HG03354 (cell line): ENCODE measurements around the gene NUFIP1.
"Not testable (repeated sequence)": the region's sequence is repeated elsewhere in the genome, so short reads cannot be mapped to it uniquely, and the experiment has no call there.

Experiments used
- ATAC-seq: cut with Tn5 transposase; IDR thresholded peaks from one replicate; pipeline ENCODE4 v1.9.1; 2021; ENCODE audit warnings: mild to moderate bottlenecking; ENCODE audit not compliant: unreplicated experiment, poor library complexity, severe bottlenecking

Gene NUFIP1

DNA sequence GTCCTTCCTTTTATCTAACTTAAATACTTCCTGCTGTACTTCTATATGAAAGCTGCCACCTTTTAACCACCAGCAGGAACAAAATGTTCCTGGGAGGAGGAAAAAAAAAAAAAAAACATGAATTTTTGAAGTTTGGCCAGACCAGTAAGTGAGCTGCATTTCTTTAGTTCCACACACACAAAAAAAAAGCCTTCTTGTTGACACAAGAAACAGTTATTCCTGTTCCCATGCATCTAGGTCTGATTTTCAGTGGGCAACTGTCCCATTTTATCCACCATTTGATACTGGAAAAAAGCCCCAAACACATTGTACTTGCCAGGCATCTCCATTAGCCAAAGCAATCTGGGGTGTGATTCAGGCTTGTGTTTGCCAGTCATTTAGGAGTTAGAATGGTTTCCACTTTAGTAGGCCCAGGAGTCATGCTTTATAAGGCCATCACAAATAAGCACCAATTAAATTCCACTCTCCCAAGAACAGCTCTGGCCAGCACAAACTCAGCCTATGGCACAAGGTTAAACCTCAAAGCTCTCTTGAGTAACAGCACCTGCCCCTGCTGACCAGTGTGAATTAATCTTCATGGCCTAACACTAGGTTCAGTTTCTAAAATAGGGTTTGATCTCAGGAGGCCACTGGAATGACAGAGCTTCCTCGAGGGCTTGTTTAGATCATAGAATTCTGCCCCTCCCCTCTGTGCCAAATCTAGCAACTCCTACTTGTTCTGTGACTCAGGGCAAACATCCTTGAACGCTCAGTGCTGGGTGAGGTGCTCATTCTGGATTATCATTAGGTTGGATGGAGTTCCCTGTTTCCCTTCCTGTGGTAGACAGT is 67.1 kb downstream of the NUFIP1 start:
- ATAC-seq: no peak

DNA sequence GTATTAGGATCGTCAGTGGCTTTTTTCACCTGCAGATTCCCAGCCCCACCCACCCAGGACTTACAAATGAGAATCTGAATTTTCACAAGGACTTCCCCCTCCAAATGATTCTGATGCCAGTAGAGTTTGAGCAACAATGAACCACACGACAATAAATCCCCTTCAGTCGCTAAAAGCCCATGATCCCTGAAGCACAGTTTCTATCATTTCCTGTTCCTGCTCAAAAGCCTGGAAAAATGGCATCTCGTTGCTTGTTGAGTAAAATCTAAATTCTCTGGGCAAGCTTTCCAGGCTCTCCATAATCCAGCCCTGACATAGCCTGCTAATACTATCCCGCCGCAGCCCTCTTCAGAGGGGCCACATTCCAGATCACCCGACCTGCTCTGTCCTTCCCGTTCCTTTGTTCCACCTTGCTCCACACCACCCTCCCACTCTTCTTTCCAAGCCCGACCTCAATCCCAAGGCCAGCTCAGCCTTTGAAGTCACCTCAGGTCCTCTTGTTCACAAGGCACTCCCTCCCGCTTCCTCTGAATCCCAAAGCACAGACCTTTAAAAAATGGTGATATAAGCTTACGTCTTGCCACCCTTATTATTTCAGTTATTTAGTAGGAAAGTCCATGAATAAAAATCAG is 67.9 kb downstream of the NUFIP1 start:
- ATAC-seq: no peak

DNA sequence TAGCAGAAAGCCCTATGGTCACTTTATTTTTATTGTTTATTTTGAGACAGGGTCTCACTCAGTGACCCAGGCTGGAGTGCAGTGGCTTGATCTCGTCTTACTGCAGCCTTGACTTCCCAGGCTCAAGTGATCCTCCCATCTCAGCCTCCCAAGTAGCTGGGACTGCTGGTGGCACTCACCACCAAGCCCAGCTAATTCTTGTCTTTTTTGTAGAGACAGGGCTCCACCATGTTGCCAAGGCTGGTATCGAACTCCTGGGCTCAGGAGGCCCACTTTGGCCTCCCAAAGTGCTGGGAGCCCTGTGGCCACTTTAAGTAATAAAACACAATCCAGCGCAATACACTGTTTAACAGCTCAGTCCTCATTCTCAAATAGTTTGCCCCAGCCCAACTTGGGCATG is 69.3 kb downstream of the NUFIP1 start:
- ATAC-seq: no peak

DNA sequence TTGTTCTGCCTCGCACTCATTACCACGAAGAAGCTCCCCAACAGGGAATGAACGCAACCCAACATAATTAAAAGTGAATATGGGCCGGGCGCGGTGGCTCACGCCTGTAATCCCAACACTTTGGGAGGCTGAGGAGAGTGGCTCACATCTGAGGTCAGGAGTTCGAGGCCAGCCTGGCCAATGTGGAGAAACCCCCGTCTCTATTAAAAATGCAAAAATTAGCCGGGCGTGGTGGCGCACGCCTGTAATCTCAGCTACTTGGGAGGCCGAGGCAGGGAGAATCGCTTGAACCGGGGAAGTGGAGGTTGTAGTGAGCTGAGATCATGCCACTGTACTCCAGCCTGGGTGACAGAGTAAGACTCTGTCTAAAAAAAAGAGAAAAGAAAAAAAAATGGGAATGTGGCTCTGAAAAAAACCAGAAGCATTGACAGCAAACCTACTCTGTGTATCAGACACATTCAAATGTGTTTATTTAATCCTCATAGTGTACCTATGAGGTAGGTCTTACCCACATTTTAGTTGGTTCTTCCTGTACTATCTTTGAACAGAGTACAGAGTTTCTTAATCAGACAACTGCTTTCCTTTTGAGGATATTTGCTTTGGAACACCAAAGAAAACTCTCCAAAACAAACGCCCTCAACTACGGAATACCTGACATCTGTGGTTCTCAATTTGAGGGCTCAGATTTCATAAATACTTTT is 70.0 kb downstream of the NUFIP1 start:
- no peak for ATAC-seq

DNA sequence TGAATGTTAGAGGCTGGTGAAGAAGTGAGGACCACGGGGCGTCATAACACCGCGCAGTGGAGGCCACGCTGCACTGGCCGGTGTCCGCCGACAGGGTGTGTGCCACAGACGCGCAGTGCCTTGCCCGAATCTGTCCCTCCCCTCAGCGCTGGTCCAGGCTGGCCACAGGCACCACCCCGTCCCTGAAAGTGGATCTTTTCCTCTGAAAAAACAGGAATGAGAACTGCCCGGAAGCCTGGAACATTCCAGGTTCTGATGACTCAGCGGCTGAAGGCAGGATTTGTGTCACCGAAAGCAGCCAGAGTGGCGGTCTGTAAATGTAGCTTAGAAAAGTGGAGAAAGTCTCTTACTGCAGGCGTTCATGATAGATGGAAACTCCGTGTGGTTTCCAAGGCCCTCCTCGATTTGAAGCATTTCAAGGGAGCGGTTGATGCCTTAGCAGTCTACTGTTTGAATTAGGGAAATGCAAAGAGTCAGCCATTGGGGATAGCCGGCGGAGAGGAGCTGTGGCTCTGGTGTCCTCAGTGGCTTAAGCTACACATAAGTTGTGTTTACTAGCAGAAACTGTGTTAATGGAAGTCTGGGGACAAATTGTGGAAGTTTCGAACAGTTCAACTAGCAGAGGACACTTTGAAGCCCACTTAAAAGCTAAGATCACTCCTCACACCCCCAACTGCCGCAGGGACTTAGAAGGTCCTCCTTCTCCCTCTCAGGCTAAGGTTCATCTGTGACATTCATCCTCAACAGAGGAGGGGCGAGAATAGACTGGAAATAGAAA is 70.8 kb downstream of the NUFIP1 start:
- peak; percentile 87 for ATAC-seq

DNA sequence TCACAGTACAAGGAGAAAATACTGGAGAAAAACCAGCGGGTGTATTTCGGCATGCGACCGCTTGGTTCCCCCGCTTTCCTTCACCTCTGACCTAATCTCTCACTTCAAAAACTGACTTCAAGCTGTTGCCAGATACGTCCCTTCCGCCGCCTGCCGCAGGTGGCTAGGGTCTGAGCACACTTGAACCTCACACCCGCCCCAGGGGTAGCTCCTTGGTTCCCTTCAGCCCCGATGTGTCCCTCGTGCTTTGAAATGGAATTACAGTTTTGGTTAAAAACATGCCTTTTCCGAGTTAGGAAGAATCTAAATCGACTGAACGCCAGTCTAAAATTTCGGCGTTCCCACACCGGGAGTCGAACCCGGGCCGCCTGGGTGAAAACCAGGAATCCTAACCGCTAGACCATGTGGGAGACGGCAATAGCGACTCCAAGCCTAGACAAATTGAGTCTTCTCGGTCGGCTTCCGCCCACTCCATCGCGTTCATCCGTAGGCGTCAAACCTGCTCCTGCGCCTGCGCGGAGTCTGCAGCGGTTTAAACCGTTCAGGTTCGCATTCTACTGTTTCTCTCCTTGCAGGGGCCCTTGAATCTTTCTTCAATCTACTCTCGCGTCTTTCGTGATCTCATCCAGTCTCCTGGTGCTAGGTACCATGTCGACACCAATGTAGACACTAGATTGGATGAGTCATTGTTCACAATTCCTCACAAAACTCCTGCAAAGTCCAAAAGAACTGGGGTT is 71.5 kb downstream of the NUFIP1 start:
- peak; percentile 92 for ATAC-seq

DNA sequence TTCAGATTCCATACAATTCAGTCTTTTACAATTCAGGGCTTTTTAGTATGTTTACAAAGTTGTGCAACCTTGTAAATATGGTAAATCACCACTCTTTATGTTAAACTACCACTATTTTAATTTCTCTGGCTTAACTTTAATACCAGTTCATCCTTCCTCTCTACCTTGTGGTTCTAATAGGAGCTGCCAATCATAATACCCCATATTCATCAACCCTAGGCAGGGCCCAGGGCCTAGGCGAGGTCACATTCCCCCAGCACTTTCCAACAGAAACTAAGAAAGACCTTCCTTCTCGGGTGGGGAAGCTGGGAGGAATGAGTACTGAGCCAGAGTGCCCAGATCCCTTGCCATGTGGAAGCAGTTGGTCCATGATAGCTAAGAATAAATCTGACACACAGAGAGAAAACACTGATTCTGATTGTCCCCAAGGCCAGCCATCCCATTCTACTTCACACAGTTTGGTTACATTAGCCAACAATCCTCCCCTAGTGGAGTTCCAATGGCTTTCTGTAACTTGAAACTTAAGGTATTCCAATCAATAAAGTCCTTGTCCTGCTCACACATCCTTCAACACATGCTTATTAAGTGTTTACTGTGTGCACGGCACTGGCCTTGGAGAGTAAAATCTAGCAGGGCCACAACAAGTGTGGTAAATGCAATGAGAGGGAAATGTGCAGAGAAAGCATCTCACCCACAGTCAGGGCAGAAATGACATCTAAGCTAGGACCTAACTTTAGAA is 76.8 kb downstream of the NUFIP1 start:
- no peak for ATAC-seq

DNA sequence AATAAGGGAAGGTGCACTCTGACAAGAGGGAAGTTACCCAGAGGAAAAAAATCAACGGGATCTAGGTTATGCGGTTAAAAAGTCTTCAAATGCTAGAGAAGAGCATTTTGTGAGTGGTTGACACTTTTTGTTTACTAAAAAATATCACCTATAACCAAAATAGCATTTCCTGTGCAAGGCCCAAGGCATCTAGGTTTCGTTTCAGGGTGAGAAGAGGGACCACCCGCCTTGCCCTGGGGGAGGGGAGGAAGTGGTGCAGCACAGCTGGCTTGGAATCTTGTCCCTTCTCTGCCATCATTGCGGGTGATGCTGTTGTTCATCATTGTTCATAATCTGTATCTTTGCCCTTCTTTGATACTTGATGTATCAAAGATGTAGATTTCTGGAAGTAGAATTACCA is 80.6 kb downstream of the NUFIP1 start:
- ATAC-seq: no peak

DNA sequence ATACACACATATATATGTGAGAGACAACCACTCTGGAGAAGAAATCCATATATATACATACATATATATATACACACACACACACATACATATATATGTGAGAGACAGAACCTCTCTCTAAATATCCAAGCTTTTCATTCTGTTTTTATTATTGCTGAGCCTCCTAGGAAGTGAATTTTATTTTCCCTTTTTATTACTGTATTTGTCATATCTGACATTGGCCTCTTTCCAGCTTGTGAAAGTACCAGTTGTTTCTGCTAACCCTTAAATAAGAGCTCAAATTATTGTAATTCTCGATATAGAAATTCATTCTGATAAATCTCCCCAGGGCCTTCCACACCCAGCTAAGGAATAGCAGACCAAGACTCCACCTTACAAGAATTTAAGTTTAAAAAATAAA is 81.0 kb downstream of the NUFIP1 start:
- no peak for ATAC-seq

DNA sequence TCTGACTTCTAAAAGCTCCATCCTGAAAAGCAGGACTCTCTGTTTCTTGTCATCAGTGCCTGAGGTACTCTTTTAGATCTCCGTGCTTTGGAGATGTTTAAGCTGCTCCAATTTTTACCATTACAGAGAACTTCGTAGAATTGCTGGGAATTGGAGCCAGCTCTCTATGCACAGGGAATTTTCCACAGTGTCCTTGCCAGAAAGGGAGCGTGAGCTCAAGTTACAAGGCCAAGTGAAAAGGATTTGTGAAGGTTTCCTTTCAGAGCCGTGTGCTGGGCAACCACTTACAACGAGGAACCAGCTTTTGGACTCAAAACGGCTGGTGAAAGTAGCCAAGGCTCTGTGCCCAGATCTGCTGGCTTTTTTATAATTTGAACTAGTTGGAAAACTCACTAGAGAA is 82.6 kb downstream of the NUFIP1 start:
- no peak for ATAC-seq

DNA sequence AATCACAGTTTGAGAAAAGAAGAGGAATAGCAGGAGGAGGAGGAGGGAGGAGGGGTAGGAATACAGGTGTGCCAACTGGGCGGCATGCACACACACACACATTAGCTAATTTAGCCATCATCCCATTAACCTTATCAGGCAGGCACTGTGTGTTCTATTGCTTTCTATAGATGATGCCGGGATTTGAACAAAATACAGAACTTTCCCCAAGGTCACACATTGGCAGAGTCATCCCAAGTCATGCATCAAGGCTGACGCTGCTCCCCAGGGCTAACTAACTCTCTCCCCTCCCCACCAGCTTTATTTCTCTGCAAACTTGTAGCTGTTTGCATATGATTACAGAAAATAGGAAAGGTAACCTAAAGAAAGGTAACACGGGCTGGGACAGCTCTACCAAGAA is 83.0 kb downstream of the NUFIP1 start:
- ATAC-seq: no peak

DNA sequence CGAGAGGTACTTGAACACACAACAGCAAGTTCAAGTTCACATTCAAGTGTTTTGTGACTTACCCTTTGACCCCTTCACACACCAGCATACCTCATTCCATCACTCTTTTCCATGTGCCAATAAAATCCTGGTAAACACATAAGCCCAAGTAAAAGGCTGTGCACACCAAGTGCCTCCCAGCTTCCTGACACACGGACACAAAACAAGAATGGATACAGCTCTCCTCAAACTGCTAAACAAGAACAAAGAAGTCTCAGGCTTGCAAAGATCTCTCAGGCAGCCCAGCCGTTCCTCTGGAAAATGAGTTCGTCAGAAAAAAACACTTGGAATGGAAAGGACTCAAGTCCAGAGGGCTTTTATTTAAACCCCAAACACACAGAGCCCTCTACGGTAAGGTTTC is 83.7 kb downstream of the NUFIP1 start:
- ATAC-seq: no peak

DNA sequence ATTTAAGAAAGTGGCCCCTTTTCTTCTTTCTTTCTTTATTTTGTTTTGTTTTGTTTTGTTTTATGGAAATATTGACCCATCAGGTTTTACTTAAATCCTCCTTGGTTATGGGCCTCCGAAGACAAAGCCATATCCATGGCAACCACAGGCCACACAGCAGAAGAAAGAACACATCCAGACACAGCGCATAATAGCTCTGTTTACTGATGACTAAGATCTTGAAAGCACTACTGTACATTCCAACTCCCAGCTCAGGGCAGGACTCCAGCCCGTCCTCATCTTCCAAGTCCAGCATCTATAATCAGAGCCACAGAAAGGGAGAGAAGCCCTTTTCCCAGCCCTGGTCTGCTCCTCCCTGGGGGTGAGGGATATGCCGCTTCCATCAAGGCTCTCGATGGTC is 84.3 kb downstream of the NUFIP1 start:
- no peak for ATAC-seq

DNA sequence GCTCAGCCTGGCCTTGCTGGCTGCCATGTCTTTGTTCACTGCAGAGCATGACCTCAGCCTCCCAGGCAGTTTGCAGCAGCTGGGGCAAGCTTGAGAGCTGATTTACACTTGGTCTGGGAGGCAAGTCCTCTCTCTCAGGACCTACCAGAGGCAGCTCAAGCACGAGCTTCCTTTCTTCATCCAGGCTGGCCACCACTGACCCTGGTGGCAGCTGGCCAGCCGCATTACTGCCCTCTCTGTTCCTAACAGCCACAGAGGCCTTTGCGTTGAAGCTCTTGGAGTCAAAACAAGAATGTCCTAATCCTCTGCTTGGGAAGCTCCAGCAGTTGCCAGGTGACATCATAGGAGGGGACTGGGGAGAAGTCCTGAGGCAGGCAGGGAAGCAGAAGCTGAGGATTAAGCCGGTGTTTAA is 85.7 kb downstream of the NUFIP1 start:
- ATAC-seq: no peak

DNA sequence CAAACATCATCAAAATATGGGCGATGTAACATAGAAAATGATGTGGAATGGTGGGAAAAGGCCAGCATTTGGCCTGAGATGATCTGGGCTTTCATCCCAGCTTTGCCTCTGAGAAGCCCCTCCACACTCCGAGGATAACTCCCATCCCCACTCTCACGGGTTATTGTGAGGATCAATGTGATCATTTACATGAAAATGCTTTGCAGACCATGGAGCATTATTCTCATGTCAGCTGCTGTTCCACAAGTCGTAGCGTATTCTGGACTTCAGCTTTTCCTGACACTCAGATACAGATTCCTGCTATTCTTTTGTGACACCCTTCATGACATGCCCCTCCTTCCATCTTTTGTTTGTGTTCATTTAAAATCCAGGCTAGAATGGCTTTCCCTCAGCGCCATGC is 86.5 kb downstream of the NUFIP1 start:
- ATAC-seq: no peak

DNA sequence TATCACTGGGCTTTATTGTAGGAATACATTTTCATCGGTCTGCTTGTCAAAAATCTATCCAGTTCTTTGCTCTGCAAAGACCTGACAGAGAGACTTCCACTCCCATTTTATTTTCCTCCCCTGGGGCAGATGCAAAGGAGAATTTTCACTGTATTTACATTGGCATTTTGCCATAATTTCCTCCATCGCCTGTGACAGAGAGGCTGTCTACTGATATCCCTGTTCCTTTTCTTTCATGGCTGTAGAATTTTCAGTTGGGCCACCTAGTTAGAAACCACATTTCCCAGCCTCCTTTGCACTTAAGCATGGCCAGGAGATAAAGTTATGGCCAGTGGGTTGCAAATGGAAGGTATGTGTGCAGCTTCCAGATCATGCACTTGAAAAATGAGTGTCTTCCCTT is 89.3 kb downstream of the NUFIP1 start:
- no peak for ATAC-seq

DNA sequence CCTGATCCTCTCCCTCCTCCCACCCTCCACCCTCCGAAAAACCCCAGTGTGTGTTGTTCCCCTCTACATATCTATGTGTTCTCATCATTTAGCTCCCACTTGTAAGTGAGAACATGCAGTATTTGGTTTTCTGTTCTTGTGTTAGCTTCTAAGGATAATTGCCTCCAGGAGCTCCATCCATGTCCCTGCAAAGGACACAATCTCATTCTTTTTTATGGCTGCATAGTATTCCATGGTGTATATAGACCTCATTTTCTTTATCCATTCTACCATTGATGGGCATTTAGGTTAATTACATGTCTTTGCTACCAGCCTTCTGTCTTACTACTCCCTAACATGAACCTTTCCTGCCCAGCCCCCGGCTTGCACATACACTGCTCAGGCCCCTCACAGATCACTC is 91.0 kb downstream of the NUFIP1 start:
- ATAC-seq: not testable (repeated sequence)

DNA sequence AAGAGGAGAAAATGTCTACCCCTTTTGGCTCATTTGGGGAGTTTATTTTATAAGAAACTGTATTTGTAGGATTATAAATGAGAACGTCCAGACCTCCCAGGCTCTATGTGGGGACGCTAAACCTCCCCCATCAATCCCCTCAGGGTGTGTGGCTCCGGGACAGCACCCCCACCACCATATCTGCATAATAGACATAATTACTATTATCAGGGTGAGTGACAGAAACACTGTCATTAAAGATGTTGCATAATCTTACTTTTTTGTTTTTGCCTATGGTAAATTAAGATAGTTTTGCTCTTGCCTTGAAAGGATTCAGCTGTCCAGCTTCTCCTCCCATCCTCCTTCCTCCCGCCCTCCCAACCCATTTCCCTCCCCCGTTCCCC is 93.3 kb downstream of the NUFIP1 start:
- ATAC-seq: no peak
